ENCODE measurements around the gene MPHOSPH8.
"Not testable (repeated sequence)": the region's sequence is repeated elsewhere in the genome, so short reads cannot be mapped to it uniquely, and the experiment has no call there.

MPHOSPH8 gene

DNA sequence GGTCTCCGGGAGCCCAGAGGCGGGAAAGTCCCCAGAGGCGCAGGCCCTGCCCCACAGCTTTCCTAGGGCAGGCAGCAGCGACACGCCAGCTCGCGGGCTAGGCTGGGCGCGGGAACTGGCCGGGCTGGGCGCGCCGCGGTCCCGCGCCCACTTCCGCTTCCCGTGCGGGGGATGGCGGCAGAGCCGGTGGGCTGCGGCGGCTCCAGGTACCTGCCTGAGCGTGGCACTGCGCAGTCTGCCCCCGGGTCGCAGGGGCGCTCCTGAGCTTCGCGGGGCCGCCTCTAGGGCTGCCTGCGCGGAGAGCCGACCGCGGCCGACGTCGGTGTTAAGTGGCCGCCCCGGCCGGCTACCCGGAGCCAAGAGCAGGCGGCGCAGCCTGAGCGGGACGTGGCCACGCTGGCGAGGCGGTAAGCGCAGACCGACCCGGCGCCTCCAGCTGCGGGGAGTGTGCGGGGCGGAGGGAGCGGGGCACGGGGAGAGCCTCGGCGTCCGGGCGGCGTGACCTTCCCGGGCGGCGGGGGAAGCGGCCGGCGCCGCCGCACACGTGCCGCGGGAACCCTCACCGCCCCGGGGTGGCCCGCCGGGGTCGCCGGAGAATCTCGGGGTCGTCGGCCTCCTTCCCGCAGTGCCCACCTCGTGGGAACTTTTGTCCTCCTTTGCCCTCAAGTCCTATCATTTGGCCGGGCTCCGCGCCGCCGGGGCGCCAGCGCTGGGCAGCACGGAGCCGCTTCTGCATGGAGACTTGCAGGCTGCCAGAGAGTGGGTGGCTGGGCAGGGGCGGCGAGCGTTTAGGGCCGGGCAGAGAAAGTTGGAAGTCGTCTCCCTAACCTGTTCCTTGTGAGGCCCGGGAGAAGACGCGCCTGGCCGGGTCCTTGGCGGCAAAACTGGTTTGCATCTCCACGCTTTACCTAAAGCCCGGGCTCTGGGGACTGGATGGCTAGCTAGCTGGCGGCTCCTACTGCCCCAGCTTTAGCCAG, 31.4 kb upstream of the MPHOSPH8 start:
- no peaks in the 10 kb centered on the region for H3K36me3 Mint-ChIP-seq (ENCODE audit: insufficient read depth)
- no peak overlapping the region for H3K27ac Mint-ChIP-seq (ENCODE audit: low read depth)
- peaks cover 73% of the 10 kb centered on the region for H3K27me3 Mint-ChIP-seq
- ATAC-seq (replicated peaks; ENCODE audit: extremely low read depth, poor library complexity, severe bottlenecking), result peak; percentile 78
- no peaks in the 10 kb centered on the region for H3K9me3 Mint-ChIP-seq
- no peak for DNase-seq (ENCODE audit: low spot score in 2 of 2)
- no peaks in the 10 kb centered on the region for H3K4me1 Mint-ChIP-seq
- peak overlapping the region; percentile 31 for H3K4me3 Mint-ChIP-seq

GRCh38 chr13:19604306-19604705, 29.2 kb upstream of the MPHOSPH8 start:
- H3K36me3 Mint-ChIP-seq (ENCODE audit: insufficient read depth), result no peaks in the 10 kb centered on the region
- no peaks in the 10 kb centered on the region for H3K9me3 Mint-ChIP-seq
- no peak overlapping the region for H3K27ac Mint-ChIP-seq (ENCODE audit: low read depth)
- ATAC-seq (replicated peaks; ENCODE audit: extremely low read depth, poor library complexity, severe bottlenecking) (no peak), DNase-seq (ENCODE audit: low spot score in 2 of 2) (no peak)
- no peaks in the 10 kb centered on the region for H3K4me1 Mint-ChIP-seq
- no peak overlapping the region for H3K4me3 Mint-ChIP-seq
- peaks cover 61% of the 10 kb centered on the region for H3K27me3 Mint-ChIP-seq

DNA sequence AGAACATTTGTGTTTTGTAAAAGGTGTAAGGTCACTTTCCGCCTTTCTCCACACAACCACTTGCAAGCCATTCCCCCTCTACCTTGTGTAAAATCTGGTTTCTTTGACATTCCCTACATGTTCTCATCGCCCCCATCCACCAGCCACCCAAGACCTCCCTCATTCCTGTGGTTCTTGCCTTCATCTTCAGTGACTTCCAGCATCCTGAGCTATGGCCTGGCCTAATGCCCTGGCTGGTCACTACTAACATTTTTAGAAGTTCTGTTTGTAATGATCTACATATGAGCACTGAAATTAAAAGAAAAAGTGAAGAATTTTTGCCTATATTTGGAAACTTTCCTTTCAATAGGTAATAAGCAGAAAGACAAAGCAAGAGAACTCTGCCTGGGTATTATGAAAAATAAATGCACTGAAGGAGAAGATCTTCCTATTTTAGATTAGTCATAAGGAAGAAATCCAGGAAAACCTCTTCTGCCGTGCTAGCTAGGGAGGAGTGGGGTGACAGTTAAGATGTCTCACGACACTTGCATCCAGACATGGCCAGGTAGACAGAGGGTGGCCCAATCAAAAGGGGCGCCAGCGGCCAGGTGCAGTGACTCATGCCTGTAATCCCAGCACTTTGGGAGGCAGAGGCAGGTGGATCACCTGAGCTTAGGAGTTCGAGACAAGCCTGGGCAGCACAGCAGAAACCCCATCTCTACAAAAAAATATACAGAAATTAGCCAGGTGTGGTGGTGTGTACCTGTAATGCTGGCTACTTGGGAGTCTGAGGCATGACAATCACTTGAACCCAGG, 28.1 kb upstream of the MPHOSPH8 start:
- Mint-ChIP-seq H3K4me3 (no peak overlapping the region), H3K9me3 (no peaks in the 10 kb centered on the region), H3K27ac (ENCODE audit: low read depth) (no peak overlapping the region), H3K4me1 (no peaks in the 10 kb centered on the region), H3K36me3 (ENCODE audit: insufficient read depth) (no peaks in the 10 kb centered on the region), H3K27me3 (peaks cover 52% of the 10 kb centered on the region)
- ATAC-seq (replicated peaks; ENCODE audit: extremely low read depth, poor library complexity, severe bottlenecking), result no peak
- no peak for DNase-seq (ENCODE audit: low spot score in 2 of 2)

- no peak for ATAC-seq (replicated peaks; ENCODE audit: extremely low read depth, poor library complexity, severe bottlenecking)
- Mint-ChIP-seq H3K27ac (ENCODE audit: low read depth) (no peak overlapping the region), H3K4me3 (no peak overlapping the region), H3K4me1 (no peaks in the 10 kb centered on the region), H3K36me3 (ENCODE audit: insufficient read depth) (no peaks in the 10 kb centered on the region), H3K9me3 (no peaks in the 10 kb centered on the region), H3K27me3 (peaks cover 45% of the 10 kb centered on the region)
- no peak for DNase-seq (ENCODE audit: low spot score in 2 of 2)
Measured at GRCh38 chr13:19606152-19606551, 27.3 kb upstream of the MPHOSPH8 start.

DNA sequence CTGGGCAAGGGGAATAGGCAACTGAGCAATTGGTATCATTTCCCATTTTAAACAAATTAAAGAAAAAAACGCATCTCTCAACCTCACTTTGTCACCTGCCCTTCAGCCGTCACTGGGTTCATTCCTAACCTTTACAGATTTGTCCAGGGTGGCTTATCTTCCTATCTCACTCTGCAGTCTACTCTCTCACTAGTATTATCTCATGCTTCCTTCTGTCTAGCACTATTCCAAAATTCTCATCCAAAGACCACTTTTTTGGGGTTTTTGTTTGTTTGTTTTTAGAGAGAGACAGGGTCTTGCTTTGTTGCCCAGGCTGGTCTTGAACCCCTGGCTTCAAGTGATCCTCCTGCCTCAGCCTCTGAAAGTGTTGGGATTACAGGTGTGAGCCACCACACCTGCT, 26.7 kb upstream of the MPHOSPH8 start:
- peaks cover 42% of the 10 kb centered on the region for H3K27me3 Mint-ChIP-seq
- no peaks in the 10 kb centered on the region for H3K36me3 Mint-ChIP-seq (ENCODE audit: insufficient read depth)
- ATAC-seq (replicated peaks; ENCODE audit: extremely low read depth, poor library complexity, severe bottlenecking) (no peak), DNase-seq (ENCODE audit: low spot score in 2 of 2) (no peak)
- H3K27ac Mint-ChIP-seq (ENCODE audit: low read depth), result no peak overlapping the region
- H3K4me3 Mint-ChIP-seq, result no peak overlapping the region
- no peaks in the 10 kb centered on the region for H3K4me1 Mint-ChIP-seq
- no peaks in the 10 kb centered on the region for H3K9me3 Mint-ChIP-seq

GRCh38 chr13:19607523-19608078, 25.9 kb upstream of the MPHOSPH8 start:
- H3K4me3 Mint-ChIP-seq, result no peak overlapping the region
- ATAC-seq (replicated peaks; ENCODE audit: extremely low read depth, poor library complexity, severe bottlenecking) (no peak), DNase-seq (ENCODE audit: low spot score in 2 of 2) (no peak)
- H3K27me3 Mint-ChIP-seq, result peaks cover 42% of the 10 kb centered on the region
- no peaks in the 10 kb centered on the region for H3K9me3 Mint-ChIP-seq
- H3K27ac Mint-ChIP-seq (ENCODE audit: low read depth), result no peak overlapping the region
- H3K36me3 Mint-ChIP-seq (ENCODE audit: insufficient read depth), result no peaks in the 10 kb centered on the region
- H3K4me1 Mint-ChIP-seq, result no peaks in the 10 kb centered on the region

- peaks cover 2% of the 10 kb centered on the region for H3K36me3 Mint-ChIP-seq (ENCODE audit: insufficient read depth)
- DNase-seq (ENCODE audit: low spot score in 2 of 2) (no peak), ATAC-seq (replicated peaks; ENCODE audit: extremely low read depth, poor library complexity, severe bottlenecking) (no peak)
- no peak overlapping the region for H3K4me3 Mint-ChIP-seq
- no peaks in the 10 kb centered on the region for H3K9me3 Mint-ChIP-seq
- no peaks in the 10 kb centered on the region for H3K4me1 Mint-ChIP-seq
- peaks cover 94% of the 10 kb centered on the region for H3K27me3 Mint-ChIP-seq
- H3K27ac Mint-ChIP-seq (ENCODE audit: low read depth), result no peak overlapping the region
Measured at GRCh38 chr13:19618977-19619376, 14.5 kb upstream of the MPHOSPH8 start.

DNA sequence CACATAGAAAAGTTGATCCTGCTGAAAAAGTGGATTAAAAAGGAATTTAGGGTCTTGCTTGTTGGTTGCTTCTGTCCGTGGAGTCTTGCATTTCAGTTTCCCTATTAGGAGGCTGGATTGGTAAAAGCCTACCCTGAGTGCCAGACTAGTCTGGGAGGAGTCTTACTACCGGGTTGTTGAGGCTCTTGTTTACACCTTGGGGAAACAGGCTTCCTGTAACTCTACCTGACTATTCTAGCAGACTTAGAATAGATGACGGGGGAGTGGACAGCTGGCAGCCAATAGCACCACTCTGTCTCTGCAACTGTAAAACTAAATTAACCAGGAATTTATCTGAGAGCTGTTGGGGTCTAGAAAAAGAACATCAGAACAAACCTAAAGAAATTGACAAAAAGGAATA, 11.3 kb upstream of the MPHOSPH8 start:
- Mint-ChIP-seq H3K9me3 (no peaks in the 10 kb centered on the region), H3K4me1 (no peaks in the 10 kb centered on the region), H3K27ac (ENCODE audit: low read depth) (no peak overlapping the region), H3K4me3 (no peak overlapping the region), H3K36me3 (ENCODE audit: insufficient read depth) (peaks cover 2% of the 10 kb centered on the region), H3K27me3 (peaks cover 90% of the 10 kb centered on the region)
- DNase-seq (ENCODE audit: low spot score in 2 of 2), result no peak
- ATAC-seq (replicated peaks; ENCODE audit: extremely low read depth, poor library complexity, severe bottlenecking), result no peak

DNA sequence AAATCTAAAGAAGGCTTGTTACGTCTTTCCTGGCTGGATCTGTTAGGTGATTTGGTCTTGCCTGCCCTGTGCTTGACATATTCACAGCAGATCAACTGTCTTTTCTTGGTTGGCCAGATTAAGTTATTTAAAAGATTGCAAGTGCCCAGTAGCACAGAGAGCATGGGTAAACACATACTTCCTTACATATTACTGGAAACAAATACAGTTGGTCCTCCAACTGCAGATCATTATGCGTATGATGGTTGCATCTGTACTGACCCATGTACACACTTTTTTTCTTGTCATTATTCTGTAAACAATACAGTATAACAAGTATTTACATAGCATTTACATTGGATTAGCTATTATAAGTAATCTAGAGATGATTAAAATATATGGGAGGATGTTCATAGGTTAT, 9.2 kb upstream of the MPHOSPH8 start:
- H3K27ac Mint-ChIP-seq (ENCODE audit: low read depth), result no peak overlapping the region

GRCh38 chr13:19632915-19633478, 462 bp upstream of the MPHOSPH8 start:
- peaks cover 16% of the 10 kb centered on the region for H3K36me3 Mint-ChIP-seq (ENCODE audit: insufficient read depth)
- peak; percentile 31 for ATAC-seq (replicated peaks; ENCODE audit: extremely low read depth, poor library complexity, severe bottlenecking)
- peak overlapping the region; percentile 100 for H3K4me3 Mint-ChIP-seq
- peaks cover 31% of the 10 kb centered on the region for H3K4me1 Mint-ChIP-seq
- peak overlapping the region; percentile 100 for H3K27ac Mint-ChIP-seq (ENCODE audit: low read depth)
- no peaks in the 10 kb centered on the region for H3K9me3 Mint-ChIP-seq
- peaks cover 3% of the 10 kb centered on the region for H3K27me3 Mint-ChIP-seq
- no peak for DNase-seq (ENCODE audit: low spot score in 2 of 2)

More for the DNA sequence above, 9.2 kb upstream of the MPHOSPH8 start:
- H3K4me1 Mint-ChIP-seq, result no peaks in the 10 kb centered on the region
- H3K4me3 Mint-ChIP-seq, result no peak overlapping the region
- peaks cover 80% of the 10 kb centered on the region for H3K27me3 Mint-ChIP-seq
- no peak for DNase-seq (ENCODE audit: low spot score in 2 of 2)
- ATAC-seq (replicated peaks; ENCODE audit: extremely low read depth, poor library complexity, severe bottlenecking), result no peak
- no peaks in the 10 kb centered on the region for H3K9me3 Mint-ChIP-seq
- peaks cover 4% of the 10 kb centered on the region for H3K36me3 Mint-ChIP-seq (ENCODE audit: insufficient read depth)

DNA sequence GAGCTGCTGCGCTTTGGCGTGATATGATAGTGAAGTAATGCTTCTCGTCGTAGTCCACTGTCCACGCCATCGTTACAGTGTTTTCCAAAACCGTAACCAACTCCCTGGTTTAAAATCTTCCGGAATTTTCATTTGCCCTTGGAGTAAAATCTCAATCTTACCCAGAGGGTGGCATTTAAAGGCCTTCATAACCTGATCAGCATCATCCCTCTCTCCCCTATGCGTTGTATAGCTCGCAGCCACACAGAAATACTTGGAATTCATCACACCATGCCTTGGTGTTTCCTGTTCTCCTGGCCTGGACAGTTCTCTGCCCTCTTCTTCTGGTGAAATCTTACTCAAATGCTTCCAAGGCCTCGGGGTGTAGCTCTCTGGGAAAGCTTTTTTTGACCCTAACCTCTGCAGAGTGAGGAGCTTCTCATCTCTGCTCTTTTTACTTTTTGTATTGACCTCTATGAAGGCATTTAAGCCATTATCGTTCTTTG, 839 bp downstream of the MPHOSPH8 start:
- H3K36me3 Mint-ChIP-seq (ENCODE audit: insufficient read depth), result peaks cover 17% of the 10 kb centered on the region
- H3K27me3 Mint-ChIP-seq, result no peaks in the 10 kb centered on the region
- DNase-seq (ENCODE audit: low spot score in 2 of 2) (no peak), ATAC-seq (replicated peaks; ENCODE audit: extremely low read depth, poor library complexity, severe bottlenecking) (no peak)
- H3K9me3 Mint-ChIP-seq, result no peaks in the 10 kb centered on the region
- H3K4me1 Mint-ChIP-seq, result peaks cover 37% of the 10 kb centered on the region
- H3K4me3 Mint-ChIP-seq, result peak overlapping the region; percentile 100
- H3K27ac Mint-ChIP-seq (ENCODE audit: low read depth), result peak overlapping the region; percentile 100

- not testable (repeated sequence) for H3K9me3 Mint-ChIP-seq; H3K27me3 Mint-ChIP-seq; ATAC-seq (replicated peaks; ENCODE audit: extremely low read depth, poor library complexity, severe bottlenecking); DNase-seq (ENCODE audit: low spot score in 2 of 2)
- Mint-ChIP-seq H3K27ac (ENCODE audit: low read depth) (peak overlapping the region; percentile 9), H3K4me1 (peaks cover 45% of the 10 kb centered on the region), H3K4me3 (peak overlapping the region; percentile 100), H3K36me3 (ENCODE audit: insufficient read depth) (peaks cover 17% of the 10 kb centered on the region)
Measured at GRCh38 chr13:19635926-19636325, 2.5 kb downstream of the MPHOSPH8 start.
